Measurements from ENCODE around the gene RSKR. TPM values are rescaled to one million over a fixed set of nuclear protein-coding genes. Genes with fewer than 3 reads are reported as not detected.

RSKR gene
- total and polyA plus RNA-seq, 2 donors (not counting 1 experiment from before 2014, with no cell fraction given) = 20.3 to 31.9 TPM

DNA sequence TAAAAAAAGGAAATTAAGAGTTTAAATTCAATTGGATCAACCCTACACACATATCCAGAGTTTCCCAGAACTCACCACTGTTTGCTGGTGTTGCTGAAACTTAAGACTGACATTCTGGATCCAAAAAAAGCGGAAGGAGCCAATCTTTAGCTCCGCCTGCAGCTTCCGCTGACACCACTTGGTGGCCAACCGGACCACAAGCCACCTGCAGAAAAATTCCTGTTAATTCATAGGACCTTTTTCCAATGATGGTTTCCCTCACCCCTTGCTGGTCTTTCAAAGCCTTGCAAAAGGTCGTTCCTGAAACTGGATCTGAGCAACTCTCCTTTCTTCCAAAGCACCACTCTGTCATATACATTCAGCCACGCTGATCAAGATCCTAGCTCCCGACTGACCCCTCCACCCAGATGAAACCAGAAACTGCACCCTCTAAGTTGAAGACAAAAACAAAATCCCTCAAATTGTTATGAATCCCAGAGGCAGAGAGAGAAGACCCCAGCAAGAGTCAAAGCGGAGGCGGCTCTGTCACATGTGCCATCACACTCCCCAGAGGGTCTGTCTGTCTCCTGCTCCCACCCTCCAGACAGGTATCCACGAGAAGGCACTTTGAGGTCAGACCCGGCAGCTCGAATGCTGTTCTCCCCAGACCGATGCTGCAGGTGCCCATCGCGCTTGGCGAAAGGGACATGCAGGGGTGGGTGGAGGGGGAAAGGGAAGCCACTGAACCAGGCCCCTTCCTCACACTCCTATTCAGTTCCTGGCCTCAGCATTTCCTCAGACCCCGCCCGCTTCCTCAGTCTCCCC is 30.2 kb upstream of the RSKR start:
- ATAC-seq (ENCODE audit: low read depth) = no peak
- CTCF ChIA-PET = interaction anchor here (0.7 to 4.3 kb wide), 14 partner anchors 10 to 1635 kb away, joined by 3 to 59 read pairs (median 4); partner anchors contain the start of genes PHF12, SDF2, SUPT6H and TLCD1

More for the DNA sequence above, 30.2 kb upstream of the RSKR start:
- 0% methylated on average over 11 of the region's 18 CpGs for WGBS (ENCODE audit: insufficient coverage)
- Histone ChIP-seq H2AFZ (ENCODE audit: insufficient read depth, low read depth, low read length, poor library complexity, severe bottlenecking) (peak overlapping the region; percentile 85), H3K27me3 (replicated peaks in 1 of 4; ENCODE audit: control extremely low read depth in 1 of 4, control insufficient read depth in 3 of 4, insufficient read depth in 4 of 4, low read length in 3 of 4) (no peaks in the 10 kb centered on the region), H3K36me3 (replicated peaks in 1 of 2; ENCODE audit: control extremely low read depth in 1 of 2, control insufficient read depth in 1 of 2, extremely low read depth in 1 of 2, insufficient read depth in 2 of 2, low read length in 1 of 2) (peaks cover 10 to 51% of the 10 kb centered on the region in 2 experiments), H3K4me2 (replicated peaks; ENCODE audit: low read depth, low read length, poor library complexity, severe bottlenecking) (peak overlapping the region; percentile 91), H3K9me3 (ENCODE audit: control extremely low read depth in 1 of 3, control insufficient read depth in 2 of 3, insufficient read depth in 1 of 3, low read length in 2 of 3) (no peaks in the 10 kb centered on the region), H3K27ac (ENCODE audit: low read length in 2 of 2) (peak overlapping the region; percentile 26 to 90), H3K4me1 (ENCODE audit: control insufficient read depth in 2 of 2, insufficient read depth in 2 of 2, low read length in 2 of 2) (peaks cover 32 to 37% of the 10 kb centered on the region in 2 donors), H3K79me2 (ENCODE audit: control insufficient read depth, insufficient read depth, low read length) (peaks cover 54% of the 10 kb centered on the region), H4K20me1 (ENCODE audit: control insufficient read depth, insufficient read depth, low read length, poor library complexity, severe bottlenecking) (peaks cover 12% of the 10 kb centered on the region), H3K9ac (ENCODE audit: low read length) (peak overlapping the region; percentile 85), H3K4me3 (ENCODE audit: control extremely low read depth in 1 of 5, extremely low read depth in 1 of 5, insufficient read depth in 1 of 5, low read depth in 2 of 5, low read length in 4 of 5) (peak overlapping the region; percentile 79 to 93 (median 81))
- Mint-ChIP-seq H3K27me3 (no peaks in the 10 kb centered on the region), H3K9me3 (ENCODE audit: insufficient read depth) (no peaks in the 10 kb centered on the region), H3K27ac (peak overlapping the region; percentile 89), H3K4me1 (peaks cover 36% of the 10 kb centered on the region), H3K4me3 (peak overlapping the region; percentile 97)
- no peak for TF ChIP-seq EZH2 (IDR thresholded peaks at IDR 0.05; ENCODE audit: borderline replicate concordance, insufficient read depth, low read depth, low read length, poor library complexity, severe bottlenecking)
- TF ChIP-seq, protein P1, sequence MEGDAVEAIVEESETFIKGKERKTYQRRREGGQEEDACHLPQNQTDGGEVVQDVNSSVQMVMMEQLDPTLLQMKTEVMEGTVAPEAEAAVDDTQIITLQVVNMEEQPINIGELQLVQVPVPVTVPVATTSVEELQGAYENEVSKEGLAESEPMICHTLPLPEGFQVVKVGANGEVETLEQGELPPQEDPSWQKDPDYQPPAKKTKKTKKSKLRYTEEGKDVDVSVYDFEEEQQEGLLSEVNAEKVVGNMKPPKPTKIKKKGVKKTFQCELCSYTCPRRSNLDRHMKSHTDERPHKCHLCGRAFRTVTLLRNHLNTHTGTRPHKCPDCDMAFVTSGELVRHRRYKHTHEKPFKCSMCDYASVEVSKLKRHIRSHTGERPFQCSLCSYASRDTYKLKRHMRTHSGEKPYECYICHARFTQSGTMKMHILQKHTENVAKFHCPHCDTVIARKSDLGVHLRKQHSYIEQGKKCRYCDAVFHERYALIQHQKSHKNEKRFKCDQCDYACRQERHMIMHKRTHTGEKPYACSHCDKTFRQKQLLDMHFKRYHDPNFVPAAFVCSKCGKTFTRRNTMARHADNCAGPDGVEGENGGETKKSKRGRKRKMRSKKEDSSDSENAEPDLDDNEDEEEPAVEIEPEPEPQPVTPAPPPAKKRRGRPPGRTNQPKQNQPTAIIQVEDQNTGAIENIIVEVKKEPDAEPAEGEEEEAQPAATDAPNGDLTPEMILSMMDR (IDR thresholded peaks at IDR 0.05) = peak; percentile 59
- peak; percentile 70 for DNase-seq
- POLR2A ChIA-PET = interaction anchor here (0.6 to 4.3 kb wide), 10 partner anchors 18 to 309 kb away, joined by 3 to 42 read pairs (median 4); partner anchors contain the start of genes PIGS, SDF2, SPAG5 and SUPT6H
- intact Hi-C loops (cut with micrococcal nuclease) = loop anchor here (1.0 to 10.0 kb wide), 6 partner anchors 67 to 921 kb away; partner anchors contain the start of genes ABHD15, NUFIP2, RPL23A and TP53I13

Data from B cell (primary cell).